GM12878 (cell line): ENCODE measurements around the gene NCKIPSD. TPM values are rescaled to one million over a fixed set of nuclear protein-coding genes. Genes with fewer than 3 reads are reported as not detected.
A peak's percentile ranks its signal among the peaks of the same experiment; 100 is the strongest.

Source experiments
- ATAC-seq: fragments of 200-7000 bp; cut with Tn5 transposase; 3 replicates; pipeline ENCODE4 v1.9.1; 2020; ENCODE audit warnings: mild to moderate bottlenecking, moderate library complexity
- BruUV-seq: library from RNA; stranded (reverse); fragments of 400-500 nt; replicated peaks from 2 replicates; lab custom pipeline; 2021; lab: Mats Ljungman, UMichigan
- CTCF ChIA-PET: fragments of 300-600 bp; sonication (Branson Sonifier 250); formaldehyde crosslinking; extraction: SDS; loops from one replicate; lab custom pipeline; 2021; ENCODE audit warnings: inconsistent platforms; lab: Yijun Ruan, JAX
- POLR2A ChIA-PET: fragments of 350-600 bp; formaldehyde crosslinking; extraction: SDS; loops from one replicate; lab custom pipeline; 2021; ENCODE audit warnings: inconsistent platforms; lab: Charles Lee
- RAD21 ChIA-PET: fragments of 300-600 bp; sonication (Branson Sonifier 250); formaldehyde crosslinking; loops from one replicate; lab custom pipeline; 2023; ENCODE audit warnings: antibody characterized with exemption; ENCODE audit not compliant: unreplicated experiment; lab: Charles Lee
- SMC1A ChIA-PET: fragments of 300-600 bp; sonication (Branson Sonifier 250); formaldehyde crosslinking; loops from one replicate; lab custom pipeline; 2023; ENCODE audit not compliant: unreplicated experiment, uncharacterized antibody; lab: Charles Lee
- DNase-seq: peaks from one replicate; pipeline ENCODE4 v3.0.0-alpha.2; 2011; ENCODE audit warnings: low read depth, low spot score
- FAIRE-seq: peaks from 3 replicates; lab custom pipeline; 2011; peaks lifted over from hg19 to GRCh38; lab: Jason Lieb, UNC
- H2AFZ ChIP-seq: 2 replicates; pipeline ENCODE4 v1.6.0; 2011; ENCODE audit warnings: low read depth, low read length, control low read depth; ENCODE audit not compliant: control insufficient read depth
- H3K27ac ChIP-seq: 2 replicates; pipeline ENCODE4 v1.5.1; 2011; ENCODE audit warnings: control low read depth; ENCODE audit not compliant: control insufficient read depth, insufficient read depth
- H3K27me3 ChIP-seq, 2 experiments: replicated peaks in 1 of 2; 2 replicates each; pipeline versions ENCODE4 v1.6.0 to v1.6.1; 2011; ENCODE audit warnings: low read length in 1 of 2; ENCODE audit not compliant: control insufficient read depth in 2 of 2, insufficient read depth in 2 of 2
- H3K36me3 ChIP-seq, 2 experiments: 2 replicates each; pipeline ENCODE4 v1.5.1; 2011; ENCODE audit warnings: low read length in 1 of 2; ENCODE audit not compliant: control insufficient read depth in 2 of 2, insufficient read depth in 2 of 2
- H3K4me1 ChIP-seq: 2 replicates; pipeline ENCODE4 v1.6.1; 2011; ENCODE audit warnings: mild to moderate bottlenecking, low read length, moderate library complexity, mixed read lengths; ENCODE audit not compliant: control insufficient read depth, insufficient read depth
- H3K4me2 ChIP-seq: 2 replicates; pipeline ENCODE4 v1.6.0; 2011; ENCODE audit warnings: control low read depth; ENCODE audit not compliant: control insufficient read depth, insufficient read depth
- H3K4me3 ChIP-seq: fragments of 200-600 bp; sonication (generic); 2 replicates; pipeline ENCODE4 v1.5.1; 2016
- H3K79me2 ChIP-seq: 2 replicates; pipeline ENCODE4 v1.6.0; 2011; ENCODE audit warnings: low read length; ENCODE audit not compliant: control insufficient read depth, insufficient read depth
- H3K9ac ChIP-seq: 2 replicates; pipeline ENCODE4 v1.8.0; 2011; ENCODE audit warnings: low read length, control low read depth, mixed read lengths; ENCODE audit not compliant: control insufficient read depth, insufficient read depth
- H3K9me3 ChIP-seq: replicated peaks from 3 replicates; pipeline ENCODE4 v1.5.1; 2011; ENCODE audit warnings: mild to moderate bottlenecking, low read length; ENCODE audit not compliant: control insufficient read depth, insufficient read depth
- H4K20me1 ChIP-seq: 2 replicates; pipeline ENCODE4 v1.6.0; 2011; ENCODE audit not compliant: control insufficient read depth, insufficient read depth
- BCLAF1 ChIP-seq: fragments of 450-650 bp; IDR thresholded peaks from 2 replicates; pipeline ENCODE4 v1.6.1; 2017; ENCODE audit warnings: antibody characterized with exemption, mild to moderate bottlenecking, moderate library complexity
- BHLHE40 ChIP-seq, 2 experiments: fragments of 450-650 bp in 1 of 2; IDR thresholded peaks; 2 replicates each; pipeline ENCODE4 v1.6.1; 2011 to 2017; ENCODE audit warnings: low read depth in 2 of 2, borderline replicate concordance in 1 of 2, improper control_type of control experiment in 1 of 2, low read length in 1 of 2, mild to moderate bottlenecking in 1 of 2
- EP300 ChIP-seq, 2 experiments: fragments of 150-350 bp in 1 of 2; IDR thresholded peaks; 2 replicates each; pipeline ENCODE4 v1.6.1; 2011 to 2012; ENCODE audit warnings: low read depth in 2 of 2, low read length in 2 of 2, borderline replicate concordance in 1 of 2, improper control_type of control experiment in 1 of 2, inconsistent platforms in 1 of 2; ENCODE audit not compliant: control insufficient read depth in 1 of 2
- NFXL1 ChIP-seq: fragments of 450-650 bp; IDR thresholded peaks from 2 replicates; pipeline ENCODE4 v1.6.1; 2017; ENCODE audit warnings: antibody characterized with exemption, mild to moderate bottlenecking, borderline replicate concordance
- NKRF ChIP-seq: fragments of 450-650 bp; conservative IDR thresholded peaks from 2 replicates; pipeline ENCODE4 v1.6.1; 2017; ENCODE audit warnings: mild to moderate bottlenecking, moderate library complexity
- NR2C2 ChIP-seq: IDR thresholded peaks from 2 replicates; pipeline ENCODE4 v1.6.1; 2011; ENCODE audit warnings: borderline replicate concordance, low read depth; ENCODE audit not compliant: control insufficient read depth, insufficient read length
- POLR2A ChIP-seq: IDR thresholded peaks from 2 replicates; pipeline ENCODE4 v1.6.1; 2011; ENCODE audit warnings: low read depth, mild to moderate bottlenecking, low read length
- SP1 ChIP-seq: IDR thresholded peaks from one replicate; pipeline ENCODE4 v1.6.1; 2011; ENCODE audit warnings: low read depth, low read length
- WGBS: methylation state at CpG from one replicate; pipeline ENCODE4 v1.1.6; 2016; ENCODE audit warnings: low lambda C conversion rate; ENCODE audit not compliant: insufficient replicate concordance, insufficient coverage; ENCODE audit errors: missing lambda C conversion rate; 5-methylcytosine and 5-hydroxymethylcytosine counted together
- in situ Hi-C: fragments of 300-500 bp; cut with MboI; formaldehyde crosslinking; loops from 9 replicates; pipeline ENCODE4 v1.14.3; 2018; ENCODE audit warnings: mixed read lengths
- intact Hi-C: fragments of 100-400 bp; cut with micrococcal nuclease; formaldehyde crosslinking; loops from one replicate; pipeline ENCODE4 v1.14.2; 2022; ENCODE audit not compliant: unreplicated experiment
- polyA plus RNA-seq, 11 experiments: library from polyadenylated mRNA; depleted of rRNA in 4 of 11; unstranded in 6 of 11; stranded (reverse) in 5 of 11; fragments of >200 nt; fragmentation: Nextera tagmentation in 4 of 11; fragmentation: Illumina TruSeq in 1 of 11; extraction: Ambion mirVana in 4 of 11; extraction: Trizol in 1 of 11; gene quantifications; 1 replicate in 1 of 11; 2 replicates in 10 of 11; pipeline versions ENCODE4 v1.2.1 to v1.2.3, GENCODE V29; 2011 to 2016; ENCODE audit warnings: inconsistent platforms in 2 of 11, missing spikeins in 2 of 11, low read depth in 1 of 11
- total RNA-seq, 4 experiments: library from RNA; depleted of rRNA in 3 of 4; stranded (reverse); fragments of >200 nt in 3 of 4; fragmentation: Illumina TruSeq in 1 of 4; extraction: Trizol in 1 of 4; gene quantifications; 2 replicates each; pipeline versions ENCODE4 v1.2.1 to v1.2.3, GENCODE V29; 2013 to 2021

Gene NCKIPSD
- total and polyA plus RNA-seq, 10 of the 15 experiments (the other 5 are each of a cell fraction or from before 2014, with no cell fraction given), result 0.93 to 31.6 (median 15.2) TPM

DNA sequence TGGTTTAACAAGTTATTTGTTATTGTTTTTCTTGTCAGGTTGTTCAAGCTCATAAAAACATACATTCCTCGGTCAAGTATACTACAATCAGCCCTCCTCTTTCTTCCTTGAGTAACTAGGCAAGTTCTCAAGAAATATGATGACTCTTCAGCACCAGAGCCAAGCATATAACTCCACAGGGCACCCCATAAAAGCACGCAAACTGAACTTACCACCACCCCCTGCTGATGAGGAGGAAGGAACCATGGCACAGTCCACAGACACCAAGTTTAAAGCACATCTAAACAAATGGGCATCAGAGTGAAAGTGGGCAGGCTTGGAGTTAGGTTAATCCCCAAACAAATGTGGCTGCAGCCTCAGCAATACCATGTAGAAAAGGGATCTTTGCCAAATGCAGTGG lies 26.0 kb upstream of the NCKIPSD start:
- peaks cover 8% of the 10 kb centered on the region for H4K20me1 ChIP-seq
- TF ChIP-seq BHLHE40 (IDR thresholded peaks at IDR 0.05; ENCODE audit: borderline replicate concordance in 1 of 2, low read depth in 2 of 2, low read length in 1 of 2), result no peak
- no peak for TF ChIP-seq BCLAF1
- no peak for TF ChIP-seq NFXL1
- no peak for TF ChIP-seq SP1
- TF ChIP-seq NR2C2, result no peak
- TF ChIP-seq NKRF, result no peak
- TF ChIP-seq EP300 (IDR thresholded peaks at IDR 0.05; ENCODE audit: borderline replicate concordance in 1 of 2, control insufficient read depth in 1 of 2, low read depth in 2 of 2, low read length in 2 of 2), result no peak
- no peak for TF ChIP-seq POLR2A
- no TSS peak for BruUV-seq
- in situ Hi-C loops (no loop called here), intact Hi-C loops (no loop called here)
- H3K9me3 ChIP-seq, result no peaks in the 10 kb centered on the region
- H3K36me3 ChIP-seq, result peaks cover 5 to 21% of the 10 kb centered on the region in 2 experiments; a peak in 3 of 4 replicates
- H3K27me3 ChIP-seq, result no peaks in the 10 kb centered on the region
- ChIA-PET CTCF (no interaction called here), SMC1A (no interaction called here), POLR2A (interaction anchor here (0.6 kb wide), 1 partner anchor 679 kb away, joined by 4 read pairs; no protein-coding TSS in a partner anchor), RAD21 (no interaction called here)
- no peak overlapping the region for H2AFZ ChIP-seq
- no peak overlapping the region for H3K9ac ChIP-seq
- DNase-seq (no peak), ATAC-seq (peak; percentile 29; the same call in 2 of the 3 replicates), FAIRE-seq (no peak)
- 100% methylated on average over 2 of the region's 2 CpGs for WGBS
- peaks cover 7% of the 10 kb centered on the region for H3K4me1 ChIP-seq
- H3K4me3 ChIP-seq, result no peak overlapping the region
- peak overlapping the region; percentile 17; the same call in 1 of the 2 replicates for H3K4me2 ChIP-seq
- no peak overlapping the region for H3K27ac ChIP-seq
- H3K79me2 ChIP-seq, result peaks cover 84% of the 10 kb centered on the region
